Right lobe of liver (tissue), 4 donors: ENCODE data around the gene TRRAP.

Source experiments
- POLR2A ChIP-seq: fragments of 450-650 bp; IDR thresholded peaks from one replicate; pipeline ENCODE4 v1.6.1; 2017; ENCODE audit warnings: antibody characterized with exemption, mild to moderate bottlenecking
- TF ChIP-seq, protein P1 (sequence below), 4 donors: fragments of 200-600 bp in 3 of 4; fragments of 450-650 bp in 1 of 4; IDR thresholded peaks; one replicate each; pipeline versions ENCODE4 v1.5.1 to v1.8.0; 2016 to 2022; ENCODE audit warnings: antibody characterized with exemption in 4 of 4, mild to moderate bottlenecking in 2 of 4
- donor health status: DM: no; HTN: no; CAD: no.
- donor health status: DM: no; HTN: no; CAD: no.
- donor health status: DM: no; HTN: yes; CAD: no.

GRCh38 chr7:98879979-98880315 lies 1.6 kb downstream of the TRRAP start:
- TF ChIP-seq, protein P1, sequence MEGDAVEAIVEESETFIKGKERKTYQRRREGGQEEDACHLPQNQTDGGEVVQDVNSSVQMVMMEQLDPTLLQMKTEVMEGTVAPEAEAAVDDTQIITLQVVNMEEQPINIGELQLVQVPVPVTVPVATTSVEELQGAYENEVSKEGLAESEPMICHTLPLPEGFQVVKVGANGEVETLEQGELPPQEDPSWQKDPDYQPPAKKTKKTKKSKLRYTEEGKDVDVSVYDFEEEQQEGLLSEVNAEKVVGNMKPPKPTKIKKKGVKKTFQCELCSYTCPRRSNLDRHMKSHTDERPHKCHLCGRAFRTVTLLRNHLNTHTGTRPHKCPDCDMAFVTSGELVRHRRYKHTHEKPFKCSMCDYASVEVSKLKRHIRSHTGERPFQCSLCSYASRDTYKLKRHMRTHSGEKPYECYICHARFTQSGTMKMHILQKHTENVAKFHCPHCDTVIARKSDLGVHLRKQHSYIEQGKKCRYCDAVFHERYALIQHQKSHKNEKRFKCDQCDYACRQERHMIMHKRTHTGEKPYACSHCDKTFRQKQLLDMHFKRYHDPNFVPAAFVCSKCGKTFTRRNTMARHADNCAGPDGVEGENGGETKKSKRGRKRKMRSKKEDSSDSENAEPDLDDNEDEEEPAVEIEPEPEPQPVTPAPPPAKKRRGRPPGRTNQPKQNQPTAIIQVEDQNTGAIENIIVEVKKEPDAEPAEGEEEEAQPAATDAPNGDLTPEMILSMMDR (IDR thresholded peaks at IDR 0.05), result no peak
- no peak for TF ChIP-seq POLR2A
